CD14-positive monocyte (primary cell): ENCODE data around the gene BANP. TPM values are rescaled to one million over a fixed set of nuclear protein-coding genes. Genes with fewer than 3 reads are reported as not detected.

ENCODE experiments used
- DNase-seq, 3 donors: peaks; one replicate each; pipeline ENCODE4 v3.0.0-alpha.2; 2011 to 2022
- H2AFZ ChIP-seq: 2 replicates; pipeline ENCODE4 v1.6.0; 2012; ENCODE audit warnings: mild to moderate bottlenecking, low read depth, low read length, inconsistent platforms; ENCODE audit not compliant: insufficient read depth, poor library complexity, severe bottlenecking
- H3K27ac ChIP-seq, 2 donors: 1 replicate in 1 of 2; 2 replicates in 1 of 2; pipeline ENCODE4 v1.5.1; 2012 to 2013; ENCODE audit warnings: low read length in 2 of 2, control low read depth in 1 of 2, inconsistent platforms in 1 of 2, low read depth in 1 of 2, mild to moderate bottlenecking in 1 of 2
- H3K27me3 ChIP-seq, 2 donors: one replicate each; pipeline versions ENCODE4 v1.6.0 to v1.6.1; 2011 to 2013; ENCODE audit warnings: low read length in 2 of 2; ENCODE audit not compliant: control insufficient read depth in 2 of 2, insufficient read depth in 2 of 2
- H3K36me3 ChIP-seq, 2 donors: replicated peaks in 1 of 2; 1 replicate in 1 of 2; 2 replicates in 1 of 2; pipeline versions ENCODE4 v1.5.1 to v1.6.1; 2012 to 2013; ENCODE audit warnings: low read length in 2 of 2, control low read depth in 1 of 2, inconsistent platforms in 1 of 2, mild to moderate bottlenecking in 1 of 2; ENCODE audit not compliant: insufficient read depth in 2 of 2, control insufficient read depth in 1 of 2
- H3K4me1 ChIP-seq, 2 donors: 1 replicate in 1 of 2; 2 replicates in 1 of 2; pipeline versions ENCODE4 v1.5.1 to v1.6.1; 2012 to 2013; ENCODE audit warnings: low read length in 2 of 2, control low read depth in 1 of 2, inconsistent platforms in 1 of 2, mild to moderate bottlenecking in 1 of 2, moderate library complexity in 1 of 2; ENCODE audit not compliant: insufficient read depth in 2 of 2, control insufficient read depth in 1 of 2
- H3K4me2 ChIP-seq: replicated peaks from 2 replicates; pipeline ENCODE3; 2012; ENCODE audit warnings: low read length, moderate library complexity, mild to moderate bottlenecking; ENCODE audit not compliant: poor library complexity, severe bottlenecking; ENCODE audit errors: extremely low read depth
- H3K4me3 ChIP-seq, 3 experiments: fragments of 200-600 bp in 1 of 3; sonication (generic) in 1 of 3; replicated peaks in 1 of 3; 1 replicate in 2 of 3; 2 replicates in 1 of 3; pipeline ENCODE4 v1.5.1; 2011 to 2013; ENCODE audit warnings: low read length in 3 of 3, mild to moderate bottlenecking in 3 of 3, control low read depth in 2 of 3, low read depth in 2 of 3, inconsistent platforms in 1 of 3, moderate library complexity in 1 of 3
- H3K79me2 ChIP-seq: 2 replicates; pipeline ENCODE4 v1.6.0; 2012; ENCODE audit warnings: mild to moderate bottlenecking, control low read depth, inconsistent platforms, low read length, moderate library complexity; ENCODE audit not compliant: insufficient read depth
- H3K9ac ChIP-seq: 2 replicates; pipeline ENCODE4 v1.6.0; 2017; ENCODE audit warnings: low read length, mild to moderate bottlenecking; ENCODE audit not compliant: insufficient read depth, poor library complexity, severe bottlenecking
- H3K9me3 ChIP-seq, 2 donors: replicated peaks in 1 of 2; 1 replicate in 1 of 2; 2 replicates in 1 of 2; pipeline versions ENCODE4 v1.5.1 to v1.6.1; 2012 to 2013; ENCODE audit warnings: low read length in 2 of 2, control low read depth in 1 of 2; ENCODE audit not compliant: control insufficient read depth in 1 of 2, insufficient read depth in 1 of 2
- H4K20me1 ChIP-seq: 2 replicates; pipeline ENCODE4 v1.6.0; 2012; ENCODE audit warnings: mild to moderate bottlenecking, low read length, control low read depth, moderate library complexity; ENCODE audit not compliant: insufficient read depth
- H3K27ac Mint-ChIP-seq, 7 donors: one replicate each; pipeline ENCODE4 v1.8.0; 2020; ENCODE audit warnings: mild to moderate bottlenecking in 7 of 7, mixed read lengths in 7 of 7, moderate library complexity in 6 of 7, inconsistent platforms in 2 of 7
- H3K27me3 Mint-ChIP-seq, 3 donors: one replicate each; pipeline ENCODE4 v1.8.0; 2021 to 2022; ENCODE audit warnings: low read depth in 3 of 3, mild to moderate bottlenecking in 3 of 3, mixed read lengths in 3 of 3, moderate library complexity in 3 of 3, inconsistent platforms in 1 of 3
- H3K36me3 Mint-ChIP-seq, 2 donors: one replicate each; pipeline ENCODE4 v1.8.0; 2020; ENCODE audit warnings: mixed read lengths in 2 of 2, inconsistent platforms in 1 of 2, mild to moderate bottlenecking in 1 of 2
- H3K4me1 Mint-ChIP-seq: one replicate; pipeline ENCODE4 v1.8.0; 2020; ENCODE audit warnings: mild to moderate bottlenecking, mixed read lengths
- H3K4me3 Mint-ChIP-seq, 2 donors: one replicate each; pipeline ENCODE4 v1.8.0; 2020; ENCODE audit warnings: mild to moderate bottlenecking in 2 of 2, mixed read lengths in 2 of 2, moderate library complexity in 1 of 2
- H3K9me3 Mint-ChIP-seq, 7 donors: one replicate each; pipeline ENCODE4 v1.8.0; 2020 to 2022; ENCODE audit warnings: mixed read lengths in 7 of 7, mild to moderate bottlenecking in 6 of 7, moderate library complexity in 6 of 7, inconsistent platforms in 2 of 7
- WGBS: methylation state at CpG from one replicate; pipeline ENCODE4 v1.1.5; 2013; ENCODE audit warnings: missing lambda C conversion rate; ENCODE audit not compliant: insufficient coverage; 5-methylcytosine and 5-hydroxymethylcytosine counted together
- intact Hi-C, 2 donors: fragments of 100-400 bp; cut with micrococcal nuclease; formaldehyde crosslinking; loops; one replicate each; pipeline versions ENCODE4 v1.15.0 to v1.15.1; 2023
- polyA plus RNA-seq, 3 donors: library from polyadenylated mRNA; depleted of rRNA in 1 of 3; unstranded in 2 of 3; stranded (reverse) in 1 of 3; fragments of 300-500 nt in 2 of 3; fragments of >200 nt in 1 of 3; fragmentation: Illumina TruSeq in 2 of 3; gene quantifications; 1 replicate in 2 of 3; 2 replicates in 1 of 3; pipeline ENCODE4 v1.2.3, GENCODE V29; 2012 to 2021
- TF ChIP-seq, protein P1 (sequence below): fragments of 200-600 bp; IDR thresholded peaks from one replicate; pipeline ENCODE4 v1.8.0; 2022; ENCODE audit warnings: antibody characterized with exemption, mild to moderate bottlenecking

Gene BANP
- polyA plus RNA-seq, 3 donors = 10.1 to 40.9 (median 11.7) TPM

DNA sequence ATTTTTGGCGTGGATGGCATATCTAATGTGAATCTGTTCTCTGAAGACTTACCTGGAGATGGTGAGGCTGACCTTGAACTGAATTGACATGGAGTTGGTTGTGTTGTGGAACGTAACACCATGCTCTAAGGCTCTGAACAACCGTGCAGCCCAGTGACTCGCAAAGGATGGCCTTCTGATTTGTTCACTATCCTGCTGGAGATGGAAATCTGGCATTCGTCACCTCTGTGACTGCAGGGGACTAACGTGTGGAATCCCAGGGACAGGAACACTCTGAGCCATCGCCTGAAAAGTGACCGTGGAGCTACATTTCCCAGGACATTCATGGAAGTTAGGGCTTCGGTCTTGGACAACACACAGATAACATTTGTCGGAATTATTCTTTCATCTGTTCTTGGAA lies 61.1 kb downstream of the BANP start:
- WGBS = 100% methylated on average over 7 of the region's 10 CpGs
- Histone ChIP-seq H3K9me3 (no peaks in the 10 kb centered on the region), H3K79me2 (no peaks in the 10 kb centered on the region), H3K27me3 (no peaks in the 10 kb centered on the region), H3K4me1 (peaks cover 2 to 6% of the 10 kb centered on the region in 2 donors), H4K20me1 (peaks cover 18% of the 10 kb centered on the region), H2AFZ (no peak overlapping the region), H3K9ac (no peak overlapping the region), H3K27ac (no peak overlapping the region), H3K4me3 (no peak overlapping the region), H3K4me2 (no peak overlapping the region), H3K36me3 (peaks cover 54 to 89% of the 10 kb centered on the region in 2 donors)
- Mint-ChIP-seq H3K4me1 (peaks cover 7% of the 10 kb centered on the region), H3K27me3 (peaks cover 0 to 4% (median 0%) of the 10 kb centered on the region in 3 donors), H3K9me3 (no peaks in the 10 kb centered on the region), H3K4me3 (no peak overlapping the region), H3K27ac (no peak overlapping the region), H3K36me3 (peaks cover 82 to 84% of the 10 kb centered on the region in 2 donors)
- TF ChIP-seq, protein P1, sequence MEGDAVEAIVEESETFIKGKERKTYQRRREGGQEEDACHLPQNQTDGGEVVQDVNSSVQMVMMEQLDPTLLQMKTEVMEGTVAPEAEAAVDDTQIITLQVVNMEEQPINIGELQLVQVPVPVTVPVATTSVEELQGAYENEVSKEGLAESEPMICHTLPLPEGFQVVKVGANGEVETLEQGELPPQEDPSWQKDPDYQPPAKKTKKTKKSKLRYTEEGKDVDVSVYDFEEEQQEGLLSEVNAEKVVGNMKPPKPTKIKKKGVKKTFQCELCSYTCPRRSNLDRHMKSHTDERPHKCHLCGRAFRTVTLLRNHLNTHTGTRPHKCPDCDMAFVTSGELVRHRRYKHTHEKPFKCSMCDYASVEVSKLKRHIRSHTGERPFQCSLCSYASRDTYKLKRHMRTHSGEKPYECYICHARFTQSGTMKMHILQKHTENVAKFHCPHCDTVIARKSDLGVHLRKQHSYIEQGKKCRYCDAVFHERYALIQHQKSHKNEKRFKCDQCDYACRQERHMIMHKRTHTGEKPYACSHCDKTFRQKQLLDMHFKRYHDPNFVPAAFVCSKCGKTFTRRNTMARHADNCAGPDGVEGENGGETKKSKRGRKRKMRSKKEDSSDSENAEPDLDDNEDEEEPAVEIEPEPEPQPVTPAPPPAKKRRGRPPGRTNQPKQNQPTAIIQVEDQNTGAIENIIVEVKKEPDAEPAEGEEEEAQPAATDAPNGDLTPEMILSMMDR = no peak
- intact Hi-C loops = no loop called here
- DNase-seq = no peak

DNA sequence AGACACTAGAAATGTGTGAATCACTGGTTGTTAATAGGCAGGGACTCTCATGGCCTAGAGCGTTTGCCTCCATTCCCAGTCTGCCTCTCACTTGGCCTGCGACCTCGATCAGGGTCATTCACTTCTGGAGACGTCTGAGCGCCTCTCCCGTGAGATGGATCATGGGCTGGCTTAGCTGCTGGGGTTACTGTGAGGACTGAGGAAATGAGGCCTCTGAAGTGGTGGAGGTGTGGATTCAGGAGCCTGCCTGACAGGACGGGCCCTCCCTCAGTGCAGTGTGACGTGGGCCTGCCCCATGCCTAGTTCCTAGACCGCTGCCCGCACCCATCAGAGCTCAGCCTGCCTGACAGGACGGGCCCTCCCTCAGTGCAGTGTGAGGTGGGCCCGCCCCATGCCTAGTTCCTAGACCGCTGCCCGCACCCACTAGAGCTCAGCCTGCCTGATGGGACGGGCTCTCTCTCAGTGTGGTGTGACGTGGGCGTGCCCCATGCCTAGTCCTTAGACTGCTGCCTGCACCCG lies 61.9 kb downstream of the BANP start:
- no peak overlapping the region for H3K27ac ChIP-seq
- no peaks in the 10 kb centered on the region for H3K27me3 ChIP-seq
- H4K20me1 ChIP-seq = peaks cover 18% of the 10 kb centered on the region
- H3K4me1 ChIP-seq = peaks cover 2 to 6% of the 10 kb centered on the region in 2 donors
- Mint-ChIP-seq H3K27ac (peak overlapping the region in 2 of 7 donors; percentile 21 to 41), H3K4me1 (peaks cover 7% of the 10 kb centered on the region), H3K4me3 (no peak overlapping the region), H3K36me3 (peaks cover 80 to 84% of the 10 kb centered on the region in 2 donors), H3K27me3 (peaks cover 0 to 4% (median 0%) of the 10 kb centered on the region in 3 donors), H3K9me3 (no peaks in the 10 kb centered on the region)
- H2AFZ ChIP-seq = no peak overlapping the region
- no peak overlapping the region for H3K9ac ChIP-seq
- no peaks in the 10 kb centered on the region for H3K9me3 ChIP-seq
- intact Hi-C loops = no loop called here
- no peak for DNase-seq
- 98% methylated on average over 13 of the region's 18 CpGs for WGBS
- H3K4me3 ChIP-seq = no peak overlapping the region
- no peaks in the 10 kb centered on the region for H3K79me2 ChIP-seq
- peaks cover 54 to 89% of the 10 kb centered on the region in 2 donors for H3K36me3 ChIP-seq
- TF ChIP-seq, protein P1 = no peak
- no peak overlapping the region for H3K4me2 ChIP-seq
